Stimulated activated CD8-positive, alpha-beta memory T cell treated with anti-CD3 and anti-CD28 coated beads, Interleukin-4, amount 100 ng/mL, for 48 hours (primary cell): ENCODE data around the gene METTL27.
"Not testable (repeated sequence)": the region's sequence is repeated elsewhere in the genome, so short reads cannot be mapped to it uniquely, and the experiment has no call there.

ENCODE experiments used
- DNase-seq: peaks from one replicate; pipeline ENCODE4 v3.0.0-alpha.2; 2020

The METTL27 gene

GRCh38 chr7:73817121-73817520, 25.2 kb downstream of the METTL27 start:
- no peak for DNase-seq

GRCh38 chr7:73815436-73815835, 26.9 kb downstream of the METTL27 start:
- DNase-seq: no peak

GRCh38 chr7:73812996-73813395, 29.3 kb downstream of the METTL27 start:
- DNase-seq: no peak

GRCh38 chr7:73811760-73812168, 30.6 kb downstream of the METTL27 start:
- DNase-seq: peak; percentile 79

DNA sequence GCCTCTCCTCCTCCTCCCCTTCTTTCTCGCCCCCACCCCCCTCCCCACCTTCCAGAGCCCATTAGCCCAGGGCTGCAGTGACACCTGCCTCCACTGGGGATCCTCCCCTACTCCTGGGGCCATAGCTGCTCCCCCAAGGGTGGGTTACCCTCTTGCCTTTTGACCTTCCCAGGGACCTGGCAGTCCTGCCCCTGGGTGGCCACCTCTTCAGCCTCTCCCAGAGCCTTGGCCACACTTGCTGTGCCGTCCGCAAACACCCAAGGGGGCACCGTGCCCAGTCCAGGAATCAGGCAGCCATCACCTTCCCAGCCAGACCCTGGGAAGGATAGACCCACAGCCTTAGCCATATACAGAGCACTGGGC, 31.3 kb downstream of the METTL27 start:
- DNase-seq: no peak

DNA sequence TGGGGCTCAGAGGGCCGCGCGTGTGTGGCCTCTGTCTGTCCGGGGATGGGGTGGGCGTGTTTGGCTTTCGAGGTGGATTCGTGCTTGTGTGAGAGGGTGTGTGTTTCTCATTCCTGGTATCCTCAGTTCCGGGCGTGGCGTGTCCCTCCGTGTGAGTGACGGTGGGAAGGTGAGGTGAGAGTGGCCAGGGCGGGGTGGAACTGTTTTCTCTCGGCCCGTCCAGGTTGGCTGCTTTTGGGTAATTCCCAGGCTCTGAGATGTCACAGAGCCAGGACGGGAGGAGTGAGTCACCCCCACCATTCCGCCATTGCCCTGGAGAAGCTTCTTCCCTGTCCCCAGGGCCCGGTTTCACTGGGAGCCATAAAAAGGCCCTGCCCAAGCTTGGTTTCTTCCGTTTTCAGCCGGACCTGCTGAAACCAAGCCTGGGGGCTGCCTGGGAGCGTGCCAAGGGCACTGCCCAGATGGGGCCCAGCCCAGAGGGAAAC, 32.8 kb downstream of the METTL27 start:
- no peak for DNase-seq

- no peak for DNase-seq
Measured at GRCh38 chr7:73802459-73802858, 39.9 kb downstream of the METTL27 start.

GRCh38 chr7:73801577-73801976, 40.7 kb downstream of the METTL27 start:
- DNase-seq: no peak

- DNase-seq: no peak
Measured at GRCh38 chr7:73799282-73800141, 42.8 kb downstream of the METTL27 start.

DNA sequence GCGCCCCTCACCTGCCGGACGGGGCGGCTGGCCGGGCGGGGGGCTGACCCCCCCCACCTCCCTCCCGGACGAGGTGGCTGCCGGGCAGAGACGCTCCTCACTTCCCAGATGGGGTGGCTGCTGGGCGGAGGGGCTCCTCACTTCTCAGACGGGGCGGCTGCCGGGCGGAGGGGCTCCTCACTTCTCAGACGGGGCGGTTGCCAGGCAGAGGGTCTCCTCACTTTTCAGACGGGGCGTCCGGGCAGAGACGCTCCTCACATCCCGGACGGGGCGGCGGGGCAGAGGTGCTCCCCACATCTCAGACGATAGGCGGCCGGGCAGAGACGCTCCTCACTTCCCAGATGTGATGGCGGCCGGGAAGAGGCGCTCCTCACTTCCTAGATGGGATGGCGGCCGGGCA, 45.1 kb downstream of the METTL27 start:
- DNase-seq: not testable (repeated sequence)

DNA sequence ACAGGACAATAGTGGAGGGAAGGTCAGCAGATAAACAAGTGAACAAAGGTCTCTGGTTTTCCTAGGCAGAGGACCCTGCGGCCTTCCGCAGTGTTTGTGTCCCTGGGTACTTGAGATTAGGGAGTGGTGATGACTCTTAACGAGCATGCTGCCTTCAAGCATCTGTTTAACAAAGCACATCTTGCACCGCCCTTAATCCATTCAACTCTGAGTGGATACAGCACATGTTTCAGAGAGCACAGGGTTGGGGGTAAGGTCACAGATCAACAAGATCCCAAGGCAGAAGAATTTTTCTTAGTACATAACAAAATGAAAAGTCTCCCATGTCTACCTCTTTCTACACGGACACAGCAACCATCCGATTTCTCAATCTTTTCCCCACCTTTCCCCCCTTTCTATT, 45.7 kb downstream of the METTL27 start:
- DNase-seq: not testable (repeated sequence)

DNA sequence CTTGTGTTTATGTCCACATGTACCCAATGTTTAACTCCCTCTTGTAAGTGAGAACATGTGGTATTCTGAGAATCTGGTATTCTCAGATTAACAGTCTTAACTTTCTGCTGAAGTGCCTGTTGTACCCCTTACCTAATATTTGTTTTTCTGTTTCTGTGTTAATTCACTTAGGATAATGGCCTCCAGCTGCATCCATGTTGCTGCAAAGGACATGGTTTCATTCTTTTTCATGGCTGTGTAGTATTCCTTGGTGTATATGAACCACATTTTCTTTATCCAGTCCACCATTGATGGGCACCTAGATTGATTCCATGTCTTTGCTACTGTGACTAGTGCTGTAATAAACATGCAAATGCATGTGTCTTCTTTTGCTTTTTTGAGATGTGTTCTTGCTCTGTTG, 47.1 kb downstream of the METTL27 start:
- not testable (repeated sequence) for DNase-seq

GRCh38 chr7:73791170-73791690, 51.1 kb downstream of the METTL27 start:
- not testable (repeated sequence) for DNase-seq

GRCh38 chr7:73789051-73789450, 53.3 kb downstream of the METTL27 start:
- DNase-seq: no peak

GRCh38 chr7:73787786-73788048, 54.6 kb downstream of the METTL27 start:
- not testable (repeated sequence) for DNase-seq

DNA sequence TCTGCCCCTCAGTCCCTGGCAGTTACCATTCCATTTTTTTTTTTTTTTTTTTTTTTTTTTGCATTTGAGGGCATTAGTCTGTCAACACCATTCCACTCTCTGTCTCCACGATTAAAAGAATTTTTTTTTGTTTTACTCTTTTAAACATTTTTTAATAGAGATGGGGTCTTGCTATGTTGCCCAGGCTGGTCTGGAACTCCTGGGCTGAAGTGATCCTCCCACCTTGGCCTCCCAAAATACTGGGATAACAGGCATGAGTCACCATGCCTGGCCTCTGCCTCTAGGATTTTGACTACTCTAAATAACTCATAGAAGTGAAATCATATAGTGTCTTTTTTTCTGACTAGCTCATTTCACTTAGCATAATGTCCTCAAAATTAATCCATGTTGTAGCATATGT, 55.7 kb downstream of the METTL27 start:
- DNase-seq: no peak
